A549 treated with RU486 at 1 μM for 4 hours (cell line): ENCODE results near the gene HEPHL1. TPM values are rescaled to one million over a fixed set of nuclear protein-coding genes. Genes with fewer than 3 reads are reported as not detected.

ENCODE experiments used
- total RNA-seq: library from RNA; stranded (reverse); fragments of 200-300 nt; extraction: Qiagen RNA extraction; gene quantifications from 5 replicates; pipeline ENCODE4 v1.2.3, GENCODE V29; 2022; ENCODE audit warnings: low read depth

The HEPHL1 gene
- not detected in 5 replicates for total RNA-seq

GRCh38 chr11:94020777-94021481 lies at the start of gene HEPHL1:
Gene HEPHL1, plus strand, starts transcription at chr11:94021354. Its CDS starts 15 bp downstream, at chr11:94021369.

GRCh38 chr11:94128746-94129511 lies 107.8 kb downstream of the HEPHL1 start, which contains the start of gene PANX1:
Gene PANX1, plus strand, starts transcription at chr11:94128841. Its CDS starts 472 bp downstream, at chr11:94129313.

Other genes starting within 250 kb of the HEPHL1 start
- 14.7 to 22.6 TPM (median 20.9 TPM) in 5 replicates for gene MED17, start 237.1 kb upstream of the HEPHL1 start, total RNA-seq
- gene VSTM5, start 170.7 kb upstream of the HEPHL1 start, total RNA-seq = not detected in 5 replicates
- 17.4 to 21.1 TPM (median 20.0 TPM) in 5 replicates for gene PANX1, start 107.5 kb downstream of the HEPHL1 start, total RNA-seq